Tibial artery (tissue), 4 donors: ENCODE results near the gene FRRS1L.

Source experiments
- DNase-seq, 2 donors: peaks; one replicate each; pipeline ENCODE4 v3.0.0-alpha.2; 2019
- H3K27ac ChIP-seq, 2 donors: fragments of 200-600 bp; sonication (generic) in 1 of 2; 1 replicate in 1 of 2; 2 replicates in 1 of 2; pipeline ENCODE4 v1.5.1; 2018 to 2019; ENCODE audit warnings: mild to moderate bottlenecking in 1 of 2
- H3K27me3 ChIP-seq, 2 donors: fragments of 200-600 bp; sonication (generic) in 1 of 2; one replicate each; pipeline versions ENCODE4 v1.5.1 to v1.6.0; 2016 to 2019
- H3K36me3 ChIP-seq, 3 donors: fragments of 200-600 bp; sonication (generic) in 2 of 3; one replicate each; pipeline ENCODE4 v1.5.1; 2016 to 2019; ENCODE audit warnings: mild to moderate bottlenecking in 2 of 3
- H3K4me1 ChIP-seq, 4 donors: fragments of 200-600 bp; sonication (generic) in 2 of 4; 1 replicate in 3 of 4; 2 replicates in 1 of 4; pipeline ENCODE4 v1.5.1; 2016 to 2019
- H3K4me3 ChIP-seq, 2 donors: fragments of 200-600 bp; sonication (generic) in 1 of 2; 1 replicate in 1 of 2; 2 replicates in 1 of 2; pipeline ENCODE4 v1.5.1; 2018 to 2019; ENCODE audit warnings: mild to moderate bottlenecking in 2 of 2
- H3K9me3 ChIP-seq, 3 donors: fragments of 200-600 bp; sonication (generic) in 1 of 3; one replicate each; pipeline ENCODE4 v1.5.1; 2016 to 2019
- intact Hi-C: fragments of 100-400 bp; cut with DNase I; formaldehyde crosslinking; loops from one replicate; pipeline ENCODE4 v1.15.0; 2023; ENCODE audit warnings: low total_unique reads
- TF ChIP-seq, protein P1 (sequence below), 2 experiments: fragments of 200-600 bp in 1 of 2; fragments of 450-650 bp in 1 of 2; IDR thresholded peaks; one replicate each; pipeline ENCODE4 v1.5.1; 2017 to 2019; ENCODE audit warnings: antibody characterized with exemption in 2 of 2, mild to moderate bottlenecking in 1 of 2, moderate library complexity in 1 of 2

FRRS1L gene

DNA sequence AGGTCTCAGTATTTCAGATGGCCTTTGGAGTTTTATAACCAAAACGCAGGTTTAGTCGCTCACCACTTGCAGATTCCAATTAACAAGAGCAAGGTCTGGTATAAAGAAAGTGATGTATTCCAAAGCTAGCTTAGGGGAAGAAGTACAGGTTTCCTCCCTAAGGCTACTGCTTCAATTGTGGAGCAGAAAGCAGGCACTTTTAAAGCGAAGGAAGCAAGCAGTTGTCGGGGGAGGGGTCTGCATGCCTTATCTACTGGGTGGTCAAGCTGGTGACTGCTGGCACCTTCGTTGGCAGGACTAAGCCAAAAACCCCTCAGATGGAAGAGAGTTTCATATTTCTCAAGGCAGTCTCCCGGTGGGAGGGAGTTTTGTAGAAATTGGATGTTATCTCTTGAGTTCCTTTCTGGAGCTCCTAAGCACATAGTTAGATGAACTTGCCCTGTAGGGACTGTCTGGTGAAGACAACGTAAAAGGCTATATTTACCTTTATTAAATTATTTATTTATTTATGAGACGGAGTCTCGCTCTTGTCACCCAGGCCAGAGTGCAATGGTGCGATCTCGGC lies 45.7 kb downstream of the FRRS1L start:
- no peak overlapping the region for H3K27ac ChIP-seq
- H3K27me3 ChIP-seq = no peaks in the 10 kb centered on the region
- peaks cover 0 to 27% (median 15%) of the 10 kb centered on the region in 4 donors for H3K4me1 ChIP-seq
- no peaks in the 10 kb centered on the region for H3K9me3 ChIP-seq
- no peak for DNase-seq
- TF ChIP-seq, protein P1, sequence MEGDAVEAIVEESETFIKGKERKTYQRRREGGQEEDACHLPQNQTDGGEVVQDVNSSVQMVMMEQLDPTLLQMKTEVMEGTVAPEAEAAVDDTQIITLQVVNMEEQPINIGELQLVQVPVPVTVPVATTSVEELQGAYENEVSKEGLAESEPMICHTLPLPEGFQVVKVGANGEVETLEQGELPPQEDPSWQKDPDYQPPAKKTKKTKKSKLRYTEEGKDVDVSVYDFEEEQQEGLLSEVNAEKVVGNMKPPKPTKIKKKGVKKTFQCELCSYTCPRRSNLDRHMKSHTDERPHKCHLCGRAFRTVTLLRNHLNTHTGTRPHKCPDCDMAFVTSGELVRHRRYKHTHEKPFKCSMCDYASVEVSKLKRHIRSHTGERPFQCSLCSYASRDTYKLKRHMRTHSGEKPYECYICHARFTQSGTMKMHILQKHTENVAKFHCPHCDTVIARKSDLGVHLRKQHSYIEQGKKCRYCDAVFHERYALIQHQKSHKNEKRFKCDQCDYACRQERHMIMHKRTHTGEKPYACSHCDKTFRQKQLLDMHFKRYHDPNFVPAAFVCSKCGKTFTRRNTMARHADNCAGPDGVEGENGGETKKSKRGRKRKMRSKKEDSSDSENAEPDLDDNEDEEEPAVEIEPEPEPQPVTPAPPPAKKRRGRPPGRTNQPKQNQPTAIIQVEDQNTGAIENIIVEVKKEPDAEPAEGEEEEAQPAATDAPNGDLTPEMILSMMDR (IDR thresholded peaks at IDR 0.05) = no peak
- H3K4me3 ChIP-seq = no peak overlapping the region
- intact Hi-C loops = no loop called here
- no peaks in the 10 kb centered on the region for H3K36me3 ChIP-seq

DNA sequence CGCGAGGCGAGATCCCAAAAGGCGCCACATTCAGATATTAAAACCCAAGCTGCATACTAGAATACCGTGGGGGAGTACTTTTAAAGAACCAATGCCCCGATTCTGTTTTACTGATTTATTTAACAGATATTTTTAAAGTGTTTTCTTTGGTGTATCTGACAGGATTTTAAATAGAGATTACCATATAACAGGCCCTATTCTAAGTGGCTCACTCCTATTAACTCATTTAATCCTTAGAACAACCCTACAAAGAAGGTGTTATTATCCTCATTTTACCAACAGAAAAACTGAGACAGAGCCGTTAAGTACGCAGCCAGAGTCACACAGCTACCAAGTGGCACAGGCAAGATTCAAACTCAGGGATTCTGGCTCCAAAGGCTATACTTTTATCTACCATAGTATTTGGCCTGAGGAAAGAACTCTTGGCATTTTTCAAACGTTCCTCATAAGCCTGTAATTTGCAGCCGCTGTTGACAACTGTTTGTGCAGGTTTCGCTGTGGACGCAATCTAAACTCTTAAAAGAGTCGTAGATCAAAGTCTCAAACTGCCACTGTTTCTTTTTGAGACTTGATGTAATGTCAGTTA lies 46.8 kb downstream of the FRRS1L start:
- peaks cover 0 to 37% (median 24%) of the 10 kb centered on the region in 4 donors for H3K4me1 ChIP-seq
- H3K36me3 ChIP-seq = no peaks in the 10 kb centered on the region
- no peak for DNase-seq
- H3K27me3 ChIP-seq = no peaks in the 10 kb centered on the region
- intact Hi-C loops = no loop called here
- no peak overlapping the region for H3K27ac ChIP-seq
- TF ChIP-seq, protein P1 (IDR thresholded peaks at IDR 0.05) = no peak
- no peak overlapping the region for H3K4me3 ChIP-seq
- H3K9me3 ChIP-seq = no peaks in the 10 kb centered on the region

DNA sequence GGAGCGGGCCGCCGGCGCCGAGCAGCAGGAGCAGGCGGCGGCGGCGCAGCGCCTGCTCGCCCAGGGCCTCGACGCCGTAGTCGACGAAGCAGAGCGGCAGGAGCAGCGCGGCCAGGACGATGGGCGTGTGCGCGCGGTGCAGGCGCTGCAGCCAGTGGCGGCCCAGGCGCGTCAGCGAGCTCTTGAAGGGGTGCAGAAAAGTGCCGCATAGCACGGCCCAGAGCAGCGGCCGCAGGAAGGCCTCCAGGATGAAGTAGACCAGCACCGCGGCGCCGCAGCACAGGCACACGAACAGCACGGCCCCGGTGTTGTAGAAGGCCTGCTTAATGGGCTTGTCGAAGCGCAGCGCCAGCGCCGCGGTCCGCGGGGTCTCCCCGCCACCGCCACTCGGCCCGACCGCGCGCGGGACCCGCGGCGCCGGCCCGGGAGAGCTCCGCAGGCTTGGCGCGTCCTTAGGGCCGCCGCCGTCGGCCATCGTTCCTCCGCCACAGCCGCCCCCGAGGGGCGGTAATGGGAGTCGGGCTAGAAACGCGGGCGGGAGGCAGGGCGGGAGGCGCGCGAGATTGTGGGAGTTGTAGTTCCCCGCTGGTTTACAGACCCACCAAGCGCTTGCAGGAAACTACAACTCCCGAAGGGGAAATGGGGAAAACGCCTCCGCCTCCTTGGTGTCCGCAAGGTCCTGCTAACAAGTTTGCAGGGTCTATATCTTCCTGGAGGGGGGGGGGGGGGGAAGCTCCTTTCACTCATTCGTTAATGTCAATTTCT lies 47.4 kb downstream of the FRRS1L start, which contains the start of gene TMEM245:
Gene TMEM245, minus strand, starts transcription at position 509 of the 765 bp plus-strand sequence. Its CDS starts 34 bp downstream, at position 475.
- TF ChIP-seq, protein P1 (IDR thresholded peaks at IDR 0.05) = no peak
- no peaks in the 10 kb centered on the region for H3K9me3 ChIP-seq
- no peaks in the 10 kb centered on the region for H3K27me3 ChIP-seq
- peaks cover 0 to 44% (median 30%) of the 10 kb centered on the region in 4 donors for H3K4me1 ChIP-seq
- peak; percentile 97 to 99 for DNase-seq
- intact Hi-C loops = loop anchor here (5.0 to 10.0 kb wide), 2 partner anchors 107 to 185 kb away; partner anchors contain the start of genes ABITRAM, CTNNAL1 and ELP1
- H3K27ac ChIP-seq = peak within 1 kb of the TSS; percentile 90 to 97
- H3K4me3 ChIP-seq = peak within 1 kb of the TSS; percentile 89 to 96
- no peaks in the 10 kb centered on the region for H3K36me3 ChIP-seq

DNA sequence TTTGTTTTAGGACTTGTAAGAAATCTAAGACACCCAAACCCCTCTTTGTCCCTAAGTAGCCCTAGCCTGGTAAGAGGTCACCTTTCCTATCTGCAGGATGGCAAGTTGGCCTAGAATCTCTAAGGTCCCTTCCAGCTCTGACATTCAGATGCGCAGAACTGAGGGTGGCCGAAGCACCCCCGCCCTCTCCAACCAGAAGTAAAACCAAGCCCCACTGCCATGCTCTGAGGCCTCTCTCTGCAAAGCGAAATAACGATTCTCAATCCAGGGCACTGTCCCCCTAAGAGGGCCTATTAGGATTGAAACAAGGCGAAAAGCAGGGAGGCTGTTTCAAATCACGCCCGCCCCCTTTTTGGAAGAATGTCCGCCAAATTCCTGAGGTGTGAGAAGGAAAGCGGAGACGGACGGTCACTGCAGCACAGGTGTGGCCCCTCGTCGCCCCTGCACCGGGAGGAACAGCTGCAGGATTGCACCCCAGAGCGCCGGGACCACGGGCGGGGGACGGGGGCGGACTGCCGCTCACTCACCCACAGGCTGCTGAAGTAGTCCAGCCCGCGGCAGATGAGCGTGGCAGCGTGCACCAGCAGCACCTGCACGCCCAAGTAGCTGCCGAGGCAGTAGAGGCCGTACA lies 48.1 kb downstream of the FRRS1L start:
- intact Hi-C loops = loop anchor here (5.0 to 10.0 kb wide), 2 partner anchors 107 to 184 kb away; partner anchors contain the start of genes ABITRAM, CTNNAL1 and ELP1
- peaks cover 0 to 51% (median 37%) of the 10 kb centered on the region in 4 donors for H3K4me1 ChIP-seq
- DNase-seq = peak in 1 of 2 donors; percentile 66
- no peaks in the 10 kb centered on the region for H3K36me3 ChIP-seq
- no peaks in the 10 kb centered on the region for H3K27me3 ChIP-seq
- peak overlapping the region; percentile 90 to 97 for H3K27ac ChIP-seq
- TF ChIP-seq, protein P1 (IDR thresholded peaks at IDR 0.05) = no peak
- H3K4me3 ChIP-seq = peak overlapping the region; percentile 89 to 96
- no peaks in the 10 kb centered on the region for H3K9me3 ChIP-seq
